Measurements from ENCODE around the gene CALHM1.
"Not testable (repeated sequence)": the region's sequence is repeated elsewhere in the genome, so short reads cannot be mapped to it uniquely, and the experiment has no call there.

CALHM1 gene

GRCh38 chr10:103417601-103418000, 41.1 kb downstream of the CALHM1 start:
- DNase-seq (ENCODE audit: extremely low spot score) = no peak
- ChIA-PET CTCF (interaction anchor here (0.6 kb wide), 1 partner anchor 84 kb away, joined by 3 read pairs; no protein-coding TSS in a partner anchor), POLR2A (no interaction called here)
- no peak for TF ChIP-seq CTBP1 (IDR thresholded peaks at IDR 0.05; ENCODE audit: borderline replicate concordance)
- TF ChIP-seq LEF1 (IDR thresholded peaks at IDR 0.05; ENCODE audit: borderline replicate concordance) = no peak
- TF ChIP-seq ELF4 (IDR thresholded peaks at IDR 0.05) = no peak
- TF ChIP-seq FOXM1 (IDR thresholded peaks at IDR 0.05; ENCODE audit: borderline replicate concordance) = no peak
- TF ChIP-seq HDGF (IDR thresholded peaks at IDR 0.05; ENCODE audit: borderline replicate concordance) = no peak
- no peak for TF ChIP-seq FOXA1 (IDR thresholded peaks at IDR 0.05)
- TF ChIP-seq BHLHE40 (IDR thresholded peaks at IDR 0.05; ENCODE audit: borderline replicate concordance) = no peak

GRCh38 chr10:103417148-103417469, 41.6 kb downstream of the CALHM1 start:
- CTCF ChIA-PET = interaction anchor here (0.6 kb wide), 1 partner anchor 85 kb away, joined by 3 read pairs; no protein-coding TSS in a partner anchor
- DNase-seq (ENCODE audit: extremely low spot score); POLR2A ChIA-PET: not testable (repeated sequence)

GRCh38 chr10:103416436-103417147, 42.1 kb downstream of the CALHM1 start:
- ChIA-PET POLR2A (no interaction called here), CTCF (interaction anchor here (0.5 to 0.9 kb wide), 5 partner anchors 9 to 85 kb away, joined by 3 to 7 read pairs (median 4); no protein-coding TSS in a partner anchor)
- peak; percentile 36 for DNase-seq (ENCODE audit: extremely low spot score)
- TF ChIP-seq FOXA1 (IDR thresholded peaks at IDR 0.05) (no peak), ELF4 (IDR thresholded peaks at IDR 0.05) (no peak), LEF1 (IDR thresholded peaks at IDR 0.05; ENCODE audit: borderline replicate concordance) (no peak), ZNF384 (IDR thresholded peaks at IDR 0.05) (no peak), CTBP1 (IDR thresholded peaks at IDR 0.05; ENCODE audit: borderline replicate concordance) (no peak), SP1 (IDR thresholded peaks at IDR 0.05) (no peak), FOXM1 (IDR thresholded peaks at IDR 0.05; ENCODE audit: borderline replicate concordance) (no peak), BHLHE40 (IDR thresholded peaks at IDR 0.05; ENCODE audit: borderline replicate concordance) (no peak)

GRCh38 chr10:103415581-103415980, 43.1 kb downstream of the CALHM1 start:
- ChIA-PET CTCF (interaction anchor here (0.6 to 0.9 kb wide), 2 partner anchors 61 to 82 kb away, joined by 3 to 7 read pairs; no protein-coding TSS in a partner anchor), POLR2A (no interaction called here)
- no peak for TF ChIP-seq ELF4 (IDR thresholded peaks at IDR 0.05)
- TF ChIP-seq NFRKB (IDR thresholded peaks at IDR 0.05) = no peak
- TF ChIP-seq SP1 (IDR thresholded peaks at IDR 0.05) = no peak
- TF ChIP-seq BHLHE40 (IDR thresholded peaks at IDR 0.05; ENCODE audit: borderline replicate concordance) = no peak
- no peak for TF ChIP-seq CTBP1 (IDR thresholded peaks at IDR 0.05; ENCODE audit: borderline replicate concordance)
- TF ChIP-seq ARNT (IDR thresholded peaks at IDR 0.05) = no peak
- TF ChIP-seq FOXA1 (IDR thresholded peaks at IDR 0.05) = no peak
- no peak for TF ChIP-seq LEF1 (IDR thresholded peaks at IDR 0.05; ENCODE audit: borderline replicate concordance)
- no peak for TF ChIP-seq L3MBTL2 (conservative IDR thresholded peaks at IDR 0.05)
- no peak for DNase-seq (ENCODE audit: extremely low spot score)

GRCh38 chr10:103413564-103413963, 45.1 kb downstream of the CALHM1 start:
- CTCF ChIA-PET = no interaction called here
- TF ChIP-seq SP1 (IDR thresholded peaks at IDR 0.05) (no peak), FOXA1 (IDR thresholded peaks at IDR 0.05) (no peak), SUZ12 (IDR thresholded peaks at IDR 0.05) (no peak), HDGF (IDR thresholded peaks at IDR 0.05; ENCODE audit: borderline replicate concordance) (no peak), FOXM1 (IDR thresholded peaks at IDR 0.05; ENCODE audit: borderline replicate concordance) (no peak), L3MBTL2 (conservative IDR thresholded peaks at IDR 0.05) (no peak), ELF4 (IDR thresholded peaks at IDR 0.05) (no peak), BHLHE40 (IDR thresholded peaks at IDR 0.05; ENCODE audit: borderline replicate concordance) (no peak), FOXK2 (IDR thresholded peaks at IDR 0.05) (no peak), ZNF384 (IDR thresholded peaks at IDR 0.05) (no peak), PKNOX1 (IDR thresholded peaks at IDR 0.05) (no peak), TARDBP (IDR thresholded peaks at IDR 0.05) (no peak), NFRKB (IDR thresholded peaks at IDR 0.05) (no peak), ARNT (IDR thresholded peaks at IDR 0.05) (no peak), CTBP1 (IDR thresholded peaks at IDR 0.05; ENCODE audit: borderline replicate concordance) (no peak)
- DNase-seq (ENCODE audit: extremely low spot score) = no peak
- POLR2A ChIA-PET = no interaction called here
